Memory B cell (primary cell): Measurements from ENCODE around the gene SLC35B4.

ENCODE experiments used
- ATAC-seq: fragments of 150-1000 bp; cut with Tn5 transposase; 2 replicates; pipeline ENCODE4 v1.10.0; 2021; ENCODE audit warnings: low read depth, mild to moderate bottlenecking, moderate library complexity
- DNase-seq, 2 donors: peaks; one replicate each; pipeline ENCODE4 v3.0.0; 2022; ENCODE audit warnings: low spot score in 2 of 2
- H3K27ac Mint-ChIP-seq: one replicate; pipeline ENCODE4 v1.8.0; 2022; ENCODE audit warnings: mild to moderate bottlenecking, moderate library complexity, mixed read lengths
- H3K27me3 Mint-ChIP-seq: one replicate; pipeline ENCODE4 v1.8.0; 2022; ENCODE audit warnings: mixed read lengths
- H3K36me3 Mint-ChIP-seq: one replicate; pipeline ENCODE4 v1.8.0; 2022; ENCODE audit warnings: mild to moderate bottlenecking, mixed read lengths
- H3K4me1 Mint-ChIP-seq: one replicate; pipeline ENCODE4 v1.8.0; 2022; ENCODE audit warnings: mixed read lengths
- H3K4me3 Mint-ChIP-seq: one replicate; pipeline ENCODE4 v1.8.0; 2022; ENCODE audit warnings: mild to moderate bottlenecking, moderate library complexity, mixed read lengths
- H3K9me3 Mint-ChIP-seq: one replicate; pipeline ENCODE4 v1.8.0; 2022; ENCODE audit warnings: mixed read lengths

SLC35B4 gene

GRCh38 chr7:134254311-134254710 is 62.4 kb downstream of the SLC35B4 start:
- DNase-seq (no peak), ATAC-seq (no peak)

GRCh38 chr7:134248196-134248595 is 68.5 kb downstream of the SLC35B4 start:
- DNase-seq (no peak), ATAC-seq (no peak)
- Mint-ChIP-seq H3K27ac (no peak overlapping the region), H3K27me3 (no peaks in the 10 kb centered on the region), H3K36me3 (no peaks in the 10 kb centered on the region), H3K4me3 (no peak overlapping the region), H3K9me3 (peaks cover 1% of the 10 kb centered on the region), H3K4me1 (peaks cover 14% of the 10 kb centered on the region)

More at GRCh38 chr7:134254311-134254710, 62.4 kb downstream of the SLC35B4 start:
- H3K27me3 Mint-ChIP-seq, result peaks cover 3% of the 10 kb centered on the region
- H3K36me3 Mint-ChIP-seq, result no peaks in the 10 kb centered on the region
- no peak overlapping the region for H3K4me3 Mint-ChIP-seq
- H3K4me1 Mint-ChIP-seq, result no peaks in the 10 kb centered on the region
- H3K27ac Mint-ChIP-seq, result no peak overlapping the region
- H3K9me3 Mint-ChIP-seq, result peaks cover 2% of the 10 kb centered on the region

GRCh38 chr7:134246761-134247160 is 70.0 kb downstream of the SLC35B4 start:
- no peaks in the 10 kb centered on the region for H3K36me3 Mint-ChIP-seq
- H3K9me3 Mint-ChIP-seq, result peaks cover 2% of the 10 kb centered on the region
- H3K27me3 Mint-ChIP-seq, result no peaks in the 10 kb centered on the region
- ATAC-seq (no peak), DNase-seq (no peak)
- H3K4me1 Mint-ChIP-seq, result peaks cover 14% of the 10 kb centered on the region
- H3K4me3 Mint-ChIP-seq, result no peak overlapping the region
- H3K27ac Mint-ChIP-seq, result no peak overlapping the region

- Mint-ChIP-seq H3K27ac (peak overlapping the region; percentile 75), H3K9me3 (peaks cover 2% of the 10 kb centered on the region), H3K36me3 (no peaks in the 10 kb centered on the region), H3K27me3 (no peaks in the 10 kb centered on the region), H3K4me1 (peaks cover 14% of the 10 kb centered on the region), H3K4me3 (no peak overlapping the region)
- ATAC-seq (peak; percentile 39), DNase-seq (no peak)
These were observed 70.4 kb downstream of the SLC35B4 start for GRCh38 chr7:134246347-134246746.

DNA sequence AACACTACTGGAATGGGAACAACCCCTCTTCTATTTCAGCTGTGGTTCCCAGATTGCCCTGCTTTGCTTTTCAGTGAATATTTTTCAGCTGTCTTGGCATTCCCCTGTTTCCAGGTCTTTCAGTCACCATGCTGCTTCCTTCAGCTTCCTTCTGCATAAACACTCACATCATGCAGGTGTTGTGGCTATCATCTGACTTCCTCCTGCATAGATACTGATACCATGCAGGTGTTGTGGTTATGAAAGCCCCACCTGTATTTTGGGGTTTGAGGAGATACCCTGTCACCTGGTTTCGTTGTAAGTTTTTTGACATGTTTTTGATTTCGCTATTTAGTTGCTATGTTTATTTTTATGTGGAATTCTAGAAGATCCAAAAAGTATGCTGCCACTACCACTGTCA is 71.5 kb downstream of the SLC35B4 start:
- Mint-ChIP-seq H3K4me1 (peaks cover 14% of the 10 kb centered on the region), H3K27ac (no peak overlapping the region), H3K4me3 (no peak overlapping the region), H3K9me3 (peaks cover 6% of the 10 kb centered on the region), H3K36me3 (peaks cover 4% of the 10 kb centered on the region), H3K27me3 (peaks cover under 1% of the 10 kb centered on the region)
- ATAC-seq (peak; percentile 86), DNase-seq (peak in 1 of 2 donors; percentile 5)
